ENCODE data around the gene SH2D7.

SH2D7 gene

GRCh38 chr15:78079298-78080087 is 12.9 kb upstream of the SH2D7 start:
- H3K4me3 ChIP-seq (ENCODE audit: low read length) = no peak overlapping the region
- no peak for TF ChIP-seq ZNF274 (IDR thresholded peaks at IDR 0.05; ENCODE audit: low read depth, low read length)

GRCh38 chr15:78080088-78080460 is 12.3 kb upstream of the SH2D7 start:
- no peak overlapping the region for H3K4me3 ChIP-seq (ENCODE audit: low read length)
- TF ChIP-seq ZNF274 (IDR thresholded peaks at IDR 0.05; ENCODE audit: low read depth, low read length) = no peak

GRCh38 chr15:78082106-78082742 is 10.1 kb upstream of the SH2D7 start:
- no peak for TF ChIP-seq ZNF274 (IDR thresholded peaks at IDR 0.05; ENCODE audit: low read depth, low read length)
- H3K4me3 ChIP-seq (ENCODE audit: low read length) = no peak overlapping the region

- no peak overlapping the region for H3K4me3 ChIP-seq (ENCODE audit: low read length)
- TF ChIP-seq ZNF274 (IDR thresholded peaks at IDR 0.05; ENCODE audit: low read depth, low read length) = no peak
Observed at GRCh38 chr15:78082743-78083110, 9.6 kb upstream of the SH2D7 start.

GRCh38 chr15:78083186-78083585 is 9.2 kb upstream of the SH2D7 start:
- no peak for TF ChIP-seq ZNF274 (IDR thresholded peaks at IDR 0.05; ENCODE audit: low read depth, low read length)
- no peak overlapping the region for H3K4me3 ChIP-seq (ENCODE audit: low read length)

- no peak for TF ChIP-seq ZNF274 (IDR thresholded peaks at IDR 0.05; ENCODE audit: low read depth, low read length)
- H3K4me3 ChIP-seq (ENCODE audit: low read length) = no peak overlapping the region
Observed at GRCh38 chr15:78083687-78084448, 8.5 kb upstream of the SH2D7 start.

GRCh38 chr15:78084449-78084750 is 8.0 kb upstream of the SH2D7 start:
- H3K4me3 ChIP-seq (ENCODE audit: low read length) = no peak overlapping the region
- TF ChIP-seq ZNF274 (IDR thresholded peaks at IDR 0.05; ENCODE audit: low read depth, low read length) = no peak

GRCh38 chr15:78085928-78086327 is 6.4 kb upstream of the SH2D7 start:
- H3K4me3 ChIP-seq (ENCODE audit: low read length) = no peak overlapping the region
- no peak for TF ChIP-seq ZNF274 (IDR thresholded peaks at IDR 0.05; ENCODE audit: low read depth, low read length)

- no peak for TF ChIP-seq ZNF274 (IDR thresholded peaks at IDR 0.05; ENCODE audit: low read depth, low read length)
- no peak overlapping the region for H3K4me3 ChIP-seq (ENCODE audit: low read length)
Observed at GRCh38 chr15:78087951-78088772, 4.2 kb upstream of the SH2D7 start.

GRCh38 chr15:78088773-78089080 is 3.6 kb upstream of the SH2D7 start:
- TF ChIP-seq ZNF274 (IDR thresholded peaks at IDR 0.05; ENCODE audit: low read depth, low read length) = no peak
- no peak overlapping the region for H3K4me3 ChIP-seq (ENCODE audit: low read length)

GRCh38 chr15:78090422-78091063 is 1.8 kb upstream of the SH2D7 start:
- no peak for TF ChIP-seq ZNF274 (IDR thresholded peaks at IDR 0.05; ENCODE audit: low read depth, low read length)
- no peak overlapping the region for H3K4me3 ChIP-seq (ENCODE audit: low read length)

GRCh38 chr15:78093242-78094020 is 1.1 kb downstream of the SH2D7 start:
- TF ChIP-seq ZNF274 (IDR thresholded peaks at IDR 0.05; ENCODE audit: low read depth, low read length) = no peak
- no peak overlapping the region for H3K4me3 ChIP-seq (ENCODE audit: low read length)

GRCh38 chr15:78097667-78098066 is 5.3 kb downstream of the SH2D7 start:
- no peak overlapping the region for H3K4me3 ChIP-seq (ENCODE audit: low read length)
- no peak for TF ChIP-seq ZNF274 (IDR thresholded peaks at IDR 0.05; ENCODE audit: low read depth, low read length)

All from GM08714 (cell line).